GM19455 (cell line): ENCODE measurements around the gene PITX2.

Source experiments
- ATAC-seq: cut with Tn5 transposase; IDR thresholded peaks from one replicate; pipeline ENCODE4 v1.9.1; 2021; ENCODE audit not compliant: unreplicated experiment

The PITX2 gene

GRCh38 chr4:110636680-110637407 is 14.0 kb upstream of the PITX2 start:
- no peak for ATAC-seq

DNA sequence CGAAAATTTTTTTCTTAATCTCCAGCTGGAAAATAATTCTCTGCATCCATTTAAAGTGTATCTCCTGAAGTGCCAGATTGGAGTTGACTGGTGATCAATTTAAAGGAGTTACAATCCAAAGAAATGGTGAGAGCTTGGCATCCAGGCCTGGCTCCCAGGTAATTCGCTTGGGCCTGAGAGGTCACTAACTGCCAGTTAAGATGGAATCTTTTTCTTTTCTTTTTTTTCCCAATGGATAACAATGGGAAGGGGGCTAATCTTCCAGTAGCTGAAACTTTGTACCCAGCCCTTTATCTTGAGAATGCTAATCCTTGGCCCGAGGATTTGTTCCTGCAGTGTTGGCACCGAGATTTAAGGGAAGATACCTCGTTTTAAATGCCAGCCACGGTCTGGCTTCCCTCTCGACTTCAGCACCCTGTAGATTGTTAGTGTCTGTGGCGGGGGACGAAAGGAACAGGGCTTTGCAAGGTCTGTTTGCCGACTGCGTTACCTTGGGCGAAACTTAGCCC is 13.3 kb upstream of the PITX2 start:
- ATAC-seq: no peak

- no peak for ATAC-seq
Measured at GRCh38 chr4:110635163-110635865, 12.4 kb upstream of the PITX2 start.

GRCh38 chr4:110634350-110635162 is 11.7 kb upstream of the PITX2 start:
- no peak for ATAC-seq

GRCh38 chr4:110633358-110634341 is 10.8 kb upstream of the PITX2 start:
- no peak for ATAC-seq

- ATAC-seq: no peak
Measured at GRCh38 chr4:110632506-110633357, 9.9 kb upstream of the PITX2 start.

DNA sequence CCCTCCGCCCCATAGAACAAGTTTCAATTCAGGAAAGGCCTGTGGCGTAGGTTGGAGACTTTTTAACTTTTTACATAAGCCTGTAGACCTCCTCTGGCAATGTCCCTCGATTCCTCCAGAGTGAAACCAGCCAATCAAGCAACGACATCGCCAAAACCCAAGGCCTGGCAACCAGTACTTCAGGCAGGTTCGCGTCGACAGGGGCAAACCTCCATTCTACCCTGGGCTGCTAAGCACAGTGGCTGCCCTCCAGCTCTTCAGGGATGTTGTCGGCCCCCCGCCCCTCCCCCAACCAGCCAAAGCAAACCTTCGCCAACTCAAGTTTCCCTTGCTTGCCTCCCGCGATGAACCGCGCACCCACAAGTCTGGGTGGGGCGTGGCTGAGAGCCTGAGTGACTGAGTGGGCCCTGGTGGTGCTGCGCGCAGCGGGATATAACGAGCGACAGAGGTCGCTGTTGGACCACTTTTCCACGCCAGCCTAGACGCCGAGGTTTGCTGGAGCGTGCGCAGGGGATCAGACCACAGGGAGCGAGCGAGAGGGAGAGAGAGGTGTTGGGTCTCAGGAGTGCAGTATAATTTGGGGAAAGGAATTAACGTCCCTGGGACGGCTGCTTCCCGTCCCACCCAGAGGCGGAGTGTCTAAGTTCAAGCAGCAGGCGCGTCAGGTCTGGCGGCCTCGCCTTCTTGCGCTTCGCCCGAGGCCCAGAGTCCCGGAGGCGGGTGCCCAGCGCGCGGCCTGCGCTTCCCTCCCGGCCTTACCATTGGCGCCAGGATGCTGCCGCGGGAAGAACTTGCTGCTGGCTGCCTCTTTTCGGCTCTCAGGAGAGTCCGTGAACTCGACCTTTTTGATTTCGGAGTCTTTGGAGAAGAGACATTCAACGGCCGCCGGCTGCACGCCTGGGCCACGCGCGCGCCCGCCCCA is 9.0 kb upstream of the PITX2 start:
- ATAC-seq: peak; percentile 86

DNA sequence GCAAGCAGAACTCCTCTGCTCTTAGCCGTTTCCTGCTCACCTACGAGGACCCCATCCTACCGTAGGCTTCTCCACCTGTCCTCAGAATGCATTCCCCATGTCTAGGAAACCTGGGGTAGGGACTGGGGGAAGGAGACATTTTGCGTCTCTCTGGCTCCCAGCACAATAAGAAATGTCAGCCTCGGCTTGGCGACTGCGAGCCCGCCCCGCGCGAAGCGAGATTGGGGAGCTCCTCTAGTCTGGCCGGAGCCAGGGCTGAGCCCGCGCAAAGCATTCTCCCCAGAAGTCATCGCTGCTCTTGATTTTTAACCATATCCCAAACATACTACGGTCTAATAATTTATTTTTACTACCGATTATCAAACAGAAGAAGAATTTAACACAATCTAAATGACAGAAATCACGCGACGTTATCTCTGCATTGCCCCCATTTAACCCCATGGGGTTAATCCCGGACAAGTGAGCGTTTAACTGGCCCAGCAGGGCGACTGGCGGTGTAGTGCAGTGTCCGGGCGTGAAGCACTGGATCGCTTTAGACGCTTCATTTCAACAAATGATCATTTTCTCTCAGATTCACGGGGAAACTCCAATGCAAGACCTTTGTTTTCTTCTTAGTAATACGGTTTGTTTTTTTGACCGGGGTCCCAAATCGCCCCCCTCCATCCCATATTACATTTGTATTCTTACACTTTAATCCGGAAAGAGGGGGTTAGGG is 8.0 kb upstream of the PITX2 start:
- ATAC-seq: no peak

GRCh38 chr4:110629780-110630687 is 7.2 kb upstream of the PITX2 start:
- no peak for ATAC-seq

DNA sequence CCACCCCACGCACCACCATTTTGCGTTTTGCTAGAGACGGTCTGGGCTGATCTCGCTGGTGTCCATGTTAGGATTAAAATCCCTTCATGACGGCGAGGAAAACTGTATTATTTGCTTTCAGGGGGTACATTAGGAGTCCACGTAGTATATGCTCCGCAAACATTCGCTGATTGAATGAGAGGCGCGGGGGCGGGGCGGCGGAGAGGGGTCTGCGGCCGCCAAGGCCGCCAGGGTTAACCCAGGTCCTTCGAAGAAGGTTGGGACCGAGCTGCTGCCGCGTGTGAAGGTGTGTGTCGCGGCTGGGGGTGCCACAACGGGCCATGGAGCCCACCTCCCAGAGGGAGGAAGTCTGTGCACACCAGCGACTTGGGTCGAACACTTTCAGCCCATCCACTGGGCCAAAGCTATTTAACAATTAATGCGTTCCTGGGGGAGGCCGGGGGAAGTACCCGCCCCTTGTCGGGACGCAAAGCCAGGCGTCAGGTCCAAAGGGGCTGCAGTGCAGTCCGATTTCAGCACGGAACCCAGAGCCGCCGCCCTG is 6.4 kb upstream of the PITX2 start:
- ATAC-seq: no peak

GRCh38 chr4:110628663-110629213 is 5.9 kb upstream of the PITX2 start:
- no peak for ATAC-seq

GRCh38 chr4:110627977-110628662 is 5.2 kb upstream of the PITX2 start:
- ATAC-seq: no peak

- ATAC-seq: no peak
Measured at GRCh38 chr4:110626532-110627153, 3.8 kb upstream of the PITX2 start.

- no peak for ATAC-seq
Measured at GRCh38 chr4:110625576-110626257, 2.8 kb upstream of the PITX2 start.
